ENCODE measurements around the gene COLQ. TPM values are rescaled to one million over a fixed set of nuclear protein-coding genes. Genes with fewer than 3 reads are reported as not detected.

COLQ gene
- total RNA-seq, 1 donor from 2014 or later, result 0.13 TPM

GRCh38 chr3:15405448-15406050, 116.0 kb downstream of the COLQ start:
- no peak overlapping the region for H3K4me3 ChIP-seq (ENCODE audit: low read depth, low read length)
- peak; percentile 25 for DNase-seq (ENCODE audit: low read depth)
- no peaks in the 10 kb centered on the region for H3K36me3 ChIP-seq (ENCODE audit: control insufficient read depth, insufficient read depth, low read length)
- H3K27me3 ChIP-seq (ENCODE audit: control insufficient read depth, insufficient read depth, low read length), result no peaks in the 10 kb centered on the region
- TF ChIP-seq, protein P1, sequence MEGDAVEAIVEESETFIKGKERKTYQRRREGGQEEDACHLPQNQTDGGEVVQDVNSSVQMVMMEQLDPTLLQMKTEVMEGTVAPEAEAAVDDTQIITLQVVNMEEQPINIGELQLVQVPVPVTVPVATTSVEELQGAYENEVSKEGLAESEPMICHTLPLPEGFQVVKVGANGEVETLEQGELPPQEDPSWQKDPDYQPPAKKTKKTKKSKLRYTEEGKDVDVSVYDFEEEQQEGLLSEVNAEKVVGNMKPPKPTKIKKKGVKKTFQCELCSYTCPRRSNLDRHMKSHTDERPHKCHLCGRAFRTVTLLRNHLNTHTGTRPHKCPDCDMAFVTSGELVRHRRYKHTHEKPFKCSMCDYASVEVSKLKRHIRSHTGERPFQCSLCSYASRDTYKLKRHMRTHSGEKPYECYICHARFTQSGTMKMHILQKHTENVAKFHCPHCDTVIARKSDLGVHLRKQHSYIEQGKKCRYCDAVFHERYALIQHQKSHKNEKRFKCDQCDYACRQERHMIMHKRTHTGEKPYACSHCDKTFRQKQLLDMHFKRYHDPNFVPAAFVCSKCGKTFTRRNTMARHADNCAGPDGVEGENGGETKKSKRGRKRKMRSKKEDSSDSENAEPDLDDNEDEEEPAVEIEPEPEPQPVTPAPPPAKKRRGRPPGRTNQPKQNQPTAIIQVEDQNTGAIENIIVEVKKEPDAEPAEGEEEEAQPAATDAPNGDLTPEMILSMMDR (IDR thresholded peaks at IDR 0.05; ENCODE audit: insufficient read depth, low read length, poor library complexity, severe bottlenecking), result peak; percentile 51

DNA sequence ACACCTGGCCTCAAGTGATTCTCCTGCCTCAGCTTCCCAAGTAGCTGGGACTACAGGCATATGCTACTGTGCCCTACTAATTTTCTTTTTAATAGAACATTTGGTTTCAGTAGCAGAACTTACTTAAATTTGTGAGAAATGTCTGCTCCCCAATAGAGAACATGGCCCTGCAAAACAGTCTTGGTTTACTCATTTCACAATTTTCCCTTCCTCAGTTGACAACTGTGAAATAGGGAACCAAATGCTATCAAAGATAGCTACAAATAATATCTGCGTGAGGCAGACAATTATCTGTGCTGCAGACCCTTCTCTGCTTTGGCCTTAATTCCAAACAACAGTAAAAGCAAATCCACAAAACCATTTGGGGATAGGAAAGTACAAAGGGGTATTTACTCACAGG, 116.7 kb downstream of the COLQ start:
- no peaks in the 10 kb centered on the region for H3K36me3 ChIP-seq (ENCODE audit: control insufficient read depth, insufficient read depth, low read length)
- no peak for DNase-seq (ENCODE audit: low read depth)
- no peaks in the 10 kb centered on the region for H3K27me3 ChIP-seq (ENCODE audit: control insufficient read depth, insufficient read depth, low read length)
- no peak overlapping the region for H3K4me3 ChIP-seq (ENCODE audit: low read depth, low read length)
- TF ChIP-seq, protein P1 (IDR thresholded peaks at IDR 0.05; ENCODE audit: insufficient read depth, low read length, poor library complexity, severe bottlenecking), result no peak

GRCh38 chr3:15403965-15404364, 117.5 kb downstream of the COLQ start:
- no peaks in the 10 kb centered on the region for H3K27me3 ChIP-seq (ENCODE audit: control insufficient read depth, insufficient read depth, low read length)
- no peak for DNase-seq (ENCODE audit: low read depth)
- no peak overlapping the region for H3K4me3 ChIP-seq (ENCODE audit: low read depth, low read length)
- no peaks in the 10 kb centered on the region for H3K36me3 ChIP-seq (ENCODE audit: control insufficient read depth, insufficient read depth, low read length)
- TF ChIP-seq, protein P1 (IDR thresholded peaks at IDR 0.05; ENCODE audit: insufficient read depth, low read length, poor library complexity, severe bottlenecking), result no peak

DNA sequence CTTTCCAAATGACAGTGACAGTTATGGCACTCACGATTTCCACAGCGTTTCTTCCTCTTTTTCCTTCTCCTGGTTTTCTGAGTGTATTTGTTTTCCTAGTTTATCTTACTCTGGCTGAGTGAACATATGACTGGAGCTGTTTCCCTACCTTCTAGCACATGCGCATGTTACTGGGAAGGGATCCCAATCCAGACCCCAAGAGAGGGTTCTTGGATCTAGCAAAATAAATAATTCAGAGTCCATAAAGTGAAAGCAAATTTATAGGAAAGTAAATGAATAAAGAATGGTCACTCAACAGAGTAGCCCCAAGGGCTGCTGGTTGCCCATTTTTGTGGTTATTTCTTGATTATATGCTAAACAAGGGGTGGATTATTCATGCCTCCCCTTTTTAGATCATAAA, 118.0 kb downstream of the COLQ start:
- H3K27me3 ChIP-seq (ENCODE audit: control insufficient read depth, insufficient read depth, low read length), result no peaks in the 10 kb centered on the region
- DNase-seq (ENCODE audit: low read depth), result no peak
- no peaks in the 10 kb centered on the region for H3K36me3 ChIP-seq (ENCODE audit: control insufficient read depth, insufficient read depth, low read length)
- TF ChIP-seq, protein P1 (IDR thresholded peaks at IDR 0.05; ENCODE audit: insufficient read depth, low read length, poor library complexity, severe bottlenecking), result no peak
- no peak overlapping the region for H3K4me3 ChIP-seq (ENCODE audit: low read depth, low read length)

- TF ChIP-seq, protein P1 (IDR thresholded peaks at IDR 0.05; ENCODE audit: insufficient read depth, low read length, poor library complexity, severe bottlenecking), result no peak
- H3K4me3 ChIP-seq (ENCODE audit: low read depth, low read length), result no peak overlapping the region
- H3K36me3 ChIP-seq (ENCODE audit: control insufficient read depth, insufficient read depth, low read length), result no peaks in the 10 kb centered on the region
- H3K27me3 ChIP-seq (ENCODE audit: control insufficient read depth, insufficient read depth, low read length), result no peaks in the 10 kb centered on the region
- no peak for DNase-seq (ENCODE audit: low read depth)
These were observed 119.6 kb downstream of the COLQ start for GRCh38 chr3:15401936-15402335.

Other genes starting within 250 kb of the COLQ start
- gene SH3BP5, start 189.1 kb downstream of the COLQ start, total RNA-seq, result 9.0 and 9.3 TPM in 2 replicates
- 26.1 and 31.6 TPM in 2 replicates for gene METTL6, start 94.2 kb downstream of the COLQ start, total RNA-seq
- 33.1 and 35.8 TPM in 2 replicates for gene EAF1, start 94.1 kb downstream of the COLQ start, total RNA-seq
- 19.8 and 24.9 TPM in 2 replicates for gene HACL1, start 79.9 kb upstream of the COLQ start, total RNA-seq
- 15.3 and 17.0 TPM in 2 replicates for gene BTD, start 80.0 kb upstream of the COLQ start, total RNA-seq

Data from kidney epithelial cell (primary cell).